Right lobe of liver (tissue), 6 donors: ENCODE measurements around the gene DNAH1. TPM values are rescaled to one million over a fixed set of nuclear protein-coding genes. Genes with fewer than 3 reads are reported as not detected.

Source experiments
- ATAC-seq, 4 donors: fragments of 200-7000 bp; cut with Tn5 transposase; one replicate each; pipeline ENCODE4 v1.9.1; 2020; ENCODE audit warnings: mild to moderate bottlenecking in 4 of 4, moderate library complexity in 4 of 4
- DNase-seq, 3 donors: peaks; one replicate each; pipeline ENCODE4 v3.0.0-alpha.2; 2020
- H3K27ac ChIP-seq, 3 donors: fragments of 200-600 bp; one replicate each; pipeline ENCODE4 v1.8.0; 2022
- H3K27me3 ChIP-seq, 2 donors: fragments of 200-600 bp; one replicate each; pipeline ENCODE4 v1.8.0; 2022
- H3K36me3 ChIP-seq, 4 donors: fragments of 200-600 bp; sonication (generic) in 1 of 4; one replicate each; pipeline versions ENCODE4 v1.5.1 to v1.8.0; 2017 to 2022; ENCODE audit warnings: control low read depth in 1 of 4
- H3K4me1 ChIP-seq, 4 donors: fragments of 200-600 bp; sonication (generic) in 1 of 4; one replicate each; pipeline versions ENCODE4 v1.5.1 to v1.8.0; 2017 to 2022; ENCODE audit warnings: control low read depth in 1 of 4
- H3K4me3 ChIP-seq, 3 donors: fragments of 200-600 bp; one replicate each; pipeline ENCODE4 v1.8.0; 2022
- H3K9me3 ChIP-seq, 4 donors: fragments of 200-600 bp; sonication (generic) in 1 of 4; one replicate each; pipeline versions ENCODE4 v1.5.1 to v1.8.0; 2017 to 2022; ENCODE audit warnings: control low read depth in 1 of 4
- CTCF ChIP-seq, 4 donors: fragments of 200-600 bp in 3 of 4; fragments of 450-650 bp in 1 of 4; IDR thresholded peaks; one replicate each; pipeline versions ENCODE4 v1.5.1 to v1.8.0; 2016 to 2022; ENCODE audit warnings: antibody characterized with exemption in 4 of 4, mild to moderate bottlenecking in 2 of 4
- POLR2A ChIP-seq: fragments of 450-650 bp; IDR thresholded peaks from one replicate; pipeline ENCODE4 v1.6.1; 2017; ENCODE audit warnings: antibody characterized with exemption, mild to moderate bottlenecking
- WGBS: methylation state at CpG from one replicate; pipeline ENCODE4 v1.1.6; 2018; ENCODE audit warnings: low coverage, low lambda C conversion rate; ENCODE audit not compliant: insufficient coverage; ENCODE audit errors: missing lambda C conversion rate; 5-methylcytosine and 5-hydroxymethylcytosine counted together
- intact Hi-C, 2 donors: fragments of 100-400 bp; cut with DNase I; formaldehyde crosslinking; loops; one replicate each; pipeline versions ENCODE4 v1.11.2 to v1.14.1; 2022
- total RNA-seq, 6 experiments: library from RNA; depleted of rRNA in 2 of 6; stranded (reverse); fragments of >200 nt in 2 of 6; fragmentation: NEBNext Ultra II Directional in 3 of 6; extraction: Animal tissue kit (Norgen Biotek cat#: 25700) in 3 of 6; gene quantifications; one replicate each; pipeline versions ENCODE4 v1.1.0 to v1.2.4, GENCODE V29; 2016 to 2023
- donor health status: DM: no; HTN: yes; CAD: no.
- donor health status: DM: no; HTN: no; CAD: no.
- donor health status: DM: no; HTN: no; CAD: no.
- donor health status: DM: no; HTN: yes; CAD: no.
- donor health status: DM: no; HTN: yes; CAD: no.

The DNAH1 gene
- total RNA-seq, 6 experiments from 2014 or later = 1.6 to 11.2 (median 8.1) TPM

- H3K4me3 ChIP-seq = no peak overlapping the region
- H3K9me3 ChIP-seq = no peaks in the 10 kb centered on the region
- WGBS = 31% methylated on average over 2 of the region's 5 CpGs
- TF ChIP-seq CTCF (IDR thresholded peaks at IDR 0.05) = no peak
- TF ChIP-seq POLR2A = no peak
- peaks cover 0 to 23% (median 10%) of the 10 kb centered on the region in 4 donors for H3K4me1 ChIP-seq
- intact Hi-C loops = no loop called here
- no peaks in the 10 kb centered on the region for H3K27me3 ChIP-seq
- peaks cover 0 to 4% (median 0%) of the 10 kb centered on the region in 4 donors for H3K36me3 ChIP-seq
- ATAC-seq (peak; percentile 64 to 80 (median 76)), DNase-seq (peak; percentile 74 to 80 (median 79))
- H3K27ac ChIP-seq = peak overlapping the region in 1 of 3 donors; percentile 21
Observed at GRCh38 chr3:52327486-52328290, 11.6 kb downstream of the DNAH1 start.

GRCh38 chr3:52328536-52329080 is 12.5 kb downstream of the DNAH1 start:
- Histone ChIP-seq H3K27ac (no peak overlapping the region), H3K4me1 (peaks cover 0 to 22% (median 9%) of the 10 kb centered on the region in 4 donors), H3K27me3 (no peaks in the 10 kb centered on the region), H3K4me3 (no peak overlapping the region), H3K9me3 (no peaks in the 10 kb centered on the region), H3K36me3 (peaks cover 0 to 4% (median 0%) of the 10 kb centered on the region in 4 donors)
- no peak for TF ChIP-seq CTCF (IDR thresholded peaks at IDR 0.05)
- no peak for TF ChIP-seq POLR2A
- intact Hi-C loops = no loop called here
- peak in 1 of 3 donors; percentile 46 for DNase-seq
- no peak for ATAC-seq
- no CpG with 5 or more reads among the region's 5 CpGs for WGBS

GRCh38 chr3:52330194-52330805 is 14.2 kb downstream of the DNAH1 start:
- Histone ChIP-seq H3K4me1 (peaks cover 0 to 11% (median 5%) of the 10 kb centered on the region in 4 donors), H3K27ac (no peak overlapping the region), H3K27me3 (no peaks in the 10 kb centered on the region), H3K9me3 (no peaks in the 10 kb centered on the region), H3K36me3 (peaks cover 0 to 9% (median 0%) of the 10 kb centered on the region in 4 donors), H3K4me3 (no peak overlapping the region)
- no peak for TF ChIP-seq CTCF (IDR thresholded peaks at IDR 0.05)
- intact Hi-C loops = loop anchor here in 1 of 2 donors (5.0 kb wide), 1 partner anchor 103 kb away; the partner anchor contains the start of gene TLR9
- ATAC-seq (no peak), DNase-seq (peak in 1 of 3 donors; percentile 16)
- 75% methylated on average over 4 of the region's 9 CpGs for WGBS

GRCh38 chr3:52331091-52331490 is 15.0 kb downstream of the DNAH1 start:
- WGBS = no CpG with 5 or more reads among the region's 12 CpGs
- intact Hi-C loops = loop anchor here in 1 of 2 donors (5.0 kb wide), 1 partner anchor 104 kb away; the partner anchor contains the start of gene TLR9
- peaks cover 0 to 9% (median 0%) of the 10 kb centered on the region in 4 donors for H3K36me3 ChIP-seq
- H3K4me3 ChIP-seq = no peak overlapping the region
- no peak overlapping the region for H3K27ac ChIP-seq
- TF ChIP-seq POLR2A = no peak
- TF ChIP-seq CTCF (IDR thresholded peaks at IDR 0.05) = no peak
- ATAC-seq = no peak
- H3K4me1 ChIP-seq = peaks cover 0 to 11% (median 5%) of the 10 kb centered on the region in 4 donors
- peak in 1 of 3 donors; percentile 42 for DNase-seq
- H3K9me3 ChIP-seq = no peaks in the 10 kb centered on the region
- H3K27me3 ChIP-seq = no peaks in the 10 kb centered on the region
